Measurements from ENCODE around the gene RBP4. TPM values are rescaled to one million over a fixed set of nuclear protein-coding genes. Genes with fewer than 3 reads are reported as not detected.

RBP4 gene
- total RNA-seq = 1.4 TPM

GRCh38 chr10:93601146-93601773 lies at the start of gene RBP4:
Gene RBP4, minus strand, starts transcription at chr10:93601235. Its CDS starts 207 bp downstream, at chr10:93601028.
- no peak for DNase-seq

GRCh38 chr10:93639791-93640190 lies 38.8 kb upstream of the RBP4 start:
- DNase-seq = no peak

GRCh38 chr10:93630625-93631557 lies 29.9 kb upstream of the RBP4 start:
- no peak for DNase-seq

GRCh38 chr10:93629647-93630305 lies 28.7 kb upstream of the RBP4 start:
- no peak for DNase-seq

GRCh38 chr10:93628858-93629257 lies 27.8 kb upstream of the RBP4 start:
- no peak for DNase-seq

- no peak for DNase-seq
Measured at GRCh38 chr10:93622942-93623341, 21.9 kb upstream of the RBP4 start.

- no peak for DNase-seq
Measured at GRCh38 chr10:93620925-93621324, 19.9 kb upstream of the RBP4 start.

GRCh38 chr10:93615576-93616235 lies 14.7 kb upstream of the RBP4 start:
- no peak for DNase-seq

- DNase-seq = no peak
Measured at GRCh38 chr10:93614101-93614825, 13.2 kb upstream of the RBP4 start.

- DNase-seq = no peak
Measured at GRCh38 chr10:93613126-93613525, 12.1 kb upstream of the RBP4 start.

GRCh38 chr10:93612311-93612710 lies 11.3 kb upstream of the RBP4 start, which contains the start of gene PDE6C:
Gene PDE6C, plus strand, starts transcription at chr10:93612537. Its CDS starts 189 bp downstream, at chr10:93612726.
- DNase-seq = no peak

GRCh38 chr10:93608421-93608820 lies 7.4 kb upstream of the RBP4 start:
- no peak for DNase-seq

GRCh38 chr10:93604146-93604545 lies 3.1 kb upstream of the RBP4 start:
- no peak for DNase-seq

- DNase-seq = no peak
Measured at GRCh38 chr10:93603023-93603422, 2.0 kb upstream of the RBP4 start.

- DNase-seq = no peak
Measured at GRCh38 chr10:93601774-93602162, 733 bp upstream of the RBP4 start.

- no peak for DNase-seq
Measured at GRCh38 chr10:93600446-93601145, 439 bp downstream of the RBP4 start.

- no peak for DNase-seq
Measured at GRCh38 chr10:93599778-93600177, 1.3 kb downstream of the RBP4 start.

GRCh38 chr10:93599335-93599734 lies 1.7 kb downstream of the RBP4 start:
- DNase-seq = no peak

- DNase-seq = no peak
Measured at GRCh38 chr10:93598157-93598556, 2.9 kb downstream of the RBP4 start.

GRCh38 chr10:93597075-93597599 lies 3.9 kb downstream of the RBP4 start:
- DNase-seq = no peak

- no peak for DNase-seq
Measured at GRCh38 chr10:93596539-93596938, 4.5 kb downstream of the RBP4 start.

Measured in occipital lobe (tissue), 2 donors.